Activated CD8-positive, alpha-beta T cell treated with anti-CD3 and anti-CD28 coated beads for 36 hours (primary cell): ENCODE data around the gene MARCHF4. TPM values are rescaled to one million over a fixed set of nuclear protein-coding genes. Genes with fewer than 3 reads are reported as not detected.

Source experiments
- ATAC-seq: fragments of 200-7000 bp; cut with Tn5 transposase; one replicate; pipeline ENCODE4 v1.10.0; 2021; ENCODE audit warnings: mild to moderate bottlenecking, moderate library complexity
- CTCF ChIA-PET: fragments of 350-600 bp; sonication (Branson Sonifier 250); formaldehyde crosslinking; loops from one replicate; lab custom pipeline; 2021; ENCODE audit warnings: antibody characterized with exemption; lab: Charles Lee
- POLR2A ChIA-PET: fragments of 350-600 bp; sonication (Branson Sonifier 250); formaldehyde crosslinking; loops from one replicate; lab custom pipeline; 2021; ENCODE audit warnings: antibody characterized with exemption; lab: Charles Lee
- DNase-seq: peaks from one replicate; pipeline ENCODE4 v3.0.0-alpha.2; 2020
- H3K27ac Mint-ChIP-seq: one replicate; pipeline ENCODE4 v1.8.0; 2021; ENCODE audit warnings: mild to moderate bottlenecking, mixed read lengths
- H3K27me3 Mint-ChIP-seq: one replicate; pipeline ENCODE4 v1.8.0; 2021; ENCODE audit warnings: mixed read lengths
- H3K36me3 Mint-ChIP-seq: one replicate; pipeline ENCODE4 v1.8.0; 2021; ENCODE audit warnings: low read depth, mixed read lengths
- H3K4me1 Mint-ChIP-seq: one replicate; pipeline ENCODE4 v1.8.0; 2021; ENCODE audit warnings: low read depth, mixed read lengths
- H3K4me3 Mint-ChIP-seq: one replicate; pipeline ENCODE4 v1.8.0; 2021; ENCODE audit warnings: mild to moderate bottlenecking, moderate library complexity, mixed read lengths
- H3K9me3 Mint-ChIP-seq: one replicate; pipeline ENCODE4 v1.8.0; 2021; ENCODE audit warnings: mixed read lengths
- CTCF ChIP-seq: fragments of 200-600 bp; IDR thresholded peaks from one replicate; pipeline ENCODE4 v1.8.0; 2022; ENCODE audit warnings: antibody characterized with exemption, mild to moderate bottlenecking
- intact Hi-C: fragments of 100-400 bp; cut with micrococcal nuclease; formaldehyde crosslinking; loops from one replicate; pipeline ENCODE4 v1.10.0; 2022
- total RNA-seq, 2 experiments: library from RNA; stranded (reverse); gene quantifications; one replicate each; pipeline ENCODE4 v1.2.3, GENCODE V29; 2021

The MARCHF4 gene
- total RNA-seq, 2 experiments from 2014 or later: not detected

GRCh38 chr2:216339456-216340279, 32.6 kb downstream of the MARCHF4 start:
- no peaks in the 10 kb centered on the region for H3K36me3 Mint-ChIP-seq
- DNase-seq (no peak), ATAC-seq (no peak)
- H3K9me3 Mint-ChIP-seq: no peaks in the 10 kb centered on the region
- H3K4me1 Mint-ChIP-seq: peaks cover 14% of the 10 kb centered on the region
- no peaks in the 10 kb centered on the region for H3K27me3 Mint-ChIP-seq
- intact Hi-C loops: loop anchor here (10.0 kb wide), 1 partner anchor 115 kb away; no protein-coding TSS in a partner anchor
- no peak overlapping the region for H3K27ac Mint-ChIP-seq
- ChIA-PET POLR2A (interaction anchor here (1.1 kb wide), 1 partner anchor 10 kb away, joined by 3 read pairs; no protein-coding TSS in a partner anchor), CTCF (no interaction called here)
- no peak overlapping the region for H3K4me3 Mint-ChIP-seq
- TF ChIP-seq CTCF: no peak

- POLR2A ChIA-PET: no interaction called here
- DNase-seq: no peak
- intact Hi-C loops: no loop called here
- no peaks in the 10 kb centered on the region for H3K27me3 Mint-ChIP-seq
- TF ChIP-seq CTCF: no peak
- H3K36me3 Mint-ChIP-seq: no peaks in the 10 kb centered on the region
- H3K9me3 Mint-ChIP-seq: peaks cover 3% of the 10 kb centered on the region
- CTCF ChIA-PET: no interaction called here
- no peak overlapping the region for H3K4me3 Mint-ChIP-seq
- H3K4me1 Mint-ChIP-seq: peaks cover 2% of the 10 kb centered on the region
- no peak overlapping the region for H3K27ac Mint-ChIP-seq
- no peak for ATAC-seq
These were observed 37.0 kb downstream of the MARCHF4 start for GRCh38 chr2:216335252-216335651.

- intact Hi-C loops: no loop called here
- H3K4me1 Mint-ChIP-seq: no peaks in the 10 kb centered on the region
- ATAC-seq (no peak), DNase-seq (no peak)
- ChIA-PET CTCF (interaction anchor here (0.7 to 2.5 kb wide), 6 partner anchors 14 to 75 kb away, joined by 3 to 12 read pairs (median 4); no protein-coding TSS in a partner anchor), POLR2A (no interaction called here)
- H3K4me3 Mint-ChIP-seq: no peak overlapping the region
- TF ChIP-seq CTCF: no peak
- H3K36me3 Mint-ChIP-seq: no peaks in the 10 kb centered on the region
- no peaks in the 10 kb centered on the region for H3K27me3 Mint-ChIP-seq
- H3K27ac Mint-ChIP-seq: no peak overlapping the region
- H3K9me3 Mint-ChIP-seq: peaks cover 3% of the 10 kb centered on the region
These were observed 43.9 kb downstream of the MARCHF4 start for GRCh38 chr2:216328347-216328746.

- DNase-seq (no peak), ATAC-seq (no peak)
- Mint-ChIP-seq H3K27me3 (no peaks in the 10 kb centered on the region), H3K4me1 (no peaks in the 10 kb centered on the region), H3K4me3 (no peak overlapping the region), H3K9me3 (no peaks in the 10 kb centered on the region), H3K27ac (no peak overlapping the region), H3K36me3 (no peaks in the 10 kb centered on the region)
- CTCF ChIA-PET: interaction anchor here (0.8 to 2.5 kb wide), 4 partner anchors 68 to 137 kb away, joined by 3 to 12 read pairs (median 4); no protein-coding TSS in a partner anchor
- intact Hi-C loops: no loop called here
- no peak for TF ChIP-seq CTCF
- POLR2A ChIA-PET: no interaction called here
These were observed 44.8 kb downstream of the MARCHF4 start for GRCh38 chr2:216327447-216327935.

Other genes starting within 250 kb of the MARCHF4 start
- 10 to 100 TPM; 22.3 to 24.7 TPM for gene SMARCAL1, start 40.0 kb upstream of the MARCHF4 start, total RNA-seq
- gene RPL37A, start 126.4 kb upstream of the MARCHF4 start, total RNA-seq: 1,000 to 10,000 TPM; 4,110 to 4,316 TPM